Natural killer cell (primary cell): ENCODE data around the gene GPR78. TPM values are rescaled to one million over a fixed set of nuclear protein-coding genes. Genes with fewer than 3 reads are reported as not detected.

ENCODE experiments used
- ATAC-seq, 3 donors: fragments of 150-1000 bp in 2 of 3; fragments of 200-7000 bp in 1 of 3; cut with Tn5 transposase; 1 replicate in 1 of 3; 2 replicates in 2 of 3; pipeline ENCODE4 v1.10.0; 2021; ENCODE audit warnings: mild to moderate bottlenecking in 2 of 3, moderate library complexity in 2 of 3
- DNase-seq, 2 donors: peaks; one replicate each; pipeline versions ENCODE4 v3.0.0 to v3.0.0-alpha.2; 2013 to 2021; ENCODE audit warnings: mixed read lengths in 1 of 2
- H3K27ac ChIP-seq: one replicate; pipeline ENCODE4 v1.5.1; 2013; ENCODE audit warnings: mild to moderate bottlenecking, low read length
- H3K27me3 ChIP-seq: one replicate; pipeline ENCODE4 v1.6.1; 2013; ENCODE audit warnings: low read length; ENCODE audit not compliant: control insufficient read depth, insufficient read depth
- H3K36me3 ChIP-seq: one replicate; pipeline ENCODE4 v1.6.1; 2013; ENCODE audit warnings: low read length; ENCODE audit not compliant: control insufficient read depth, insufficient read depth
- H3K4me1 ChIP-seq: one replicate; pipeline ENCODE4 v1.6.1; 2013; ENCODE audit warnings: low read length; ENCODE audit not compliant: control insufficient read depth, insufficient read depth
- H3K4me3 ChIP-seq: one replicate; pipeline ENCODE4 v1.5.1; 2013; ENCODE audit warnings: low read length
- H3K9me3 ChIP-seq: one replicate; pipeline ENCODE4 v1.6.1; 2013; ENCODE audit warnings: low read length; ENCODE audit not compliant: control insufficient read depth, insufficient read depth
- H3K27ac Mint-ChIP-seq, 2 donors: one replicate each; pipeline ENCODE4 v1.8.0; 2022; ENCODE audit warnings: mild to moderate bottlenecking in 2 of 2, mixed read lengths in 2 of 2, moderate library complexity in 1 of 2
- H3K27me3 Mint-ChIP-seq, 2 donors: one replicate each; pipeline ENCODE4 v1.8.0; 2022; ENCODE audit warnings: low read depth in 2 of 2, mixed read lengths in 2 of 2
- H3K36me3 Mint-ChIP-seq: one replicate; pipeline ENCODE4 v1.8.0; 2022; ENCODE audit warnings: mixed read lengths
- H3K4me1 Mint-ChIP-seq, 2 donors: one replicate each; pipeline ENCODE4 v1.8.0; 2022; ENCODE audit warnings: mixed read lengths in 2 of 2
- H3K4me3 Mint-ChIP-seq: one replicate; pipeline ENCODE4 v1.8.0; 2022; ENCODE audit warnings: mild to moderate bottlenecking, moderate library complexity, mixed read lengths
- H3K9me3 Mint-ChIP-seq, 2 donors: one replicate each; pipeline ENCODE4 v1.8.0; 2022; ENCODE audit warnings: mixed read lengths in 2 of 2
- CTCF ChIP-seq: fragments of 200-600 bp; IDR thresholded peaks from one replicate; pipeline ENCODE4 v1.8.0; 2022; ENCODE audit warnings: antibody characterized with exemption
- WGBS: methylation state at CpG from one replicate; pipeline ENCODE4 v1.1.7; 2013; ENCODE audit warnings: missing lambda C conversion rate; ENCODE audit not compliant: insufficient coverage; 5-methylcytosine and 5-hydroxymethylcytosine counted together
- intact Hi-C: fragments of 100-400 bp; cut with micrococcal nuclease; formaldehyde crosslinking; loops from one replicate; pipeline ENCODE4 v1.14.2; 2022
- total RNA-seq, 4 donors: library from RNA; stranded (reverse); fragments of 120-200 nt in 1 of 4; gene quantifications; one replicate each; pipeline versions ENCODE4 v1.2.3 to v1.2.4, GENCODE V29; 2013 to 2022

GPR78 gene
- total RNA-seq, 3 donors from 2014 or later (not counting 1 experiment from before 2014, with no cell fraction given) = not detected

GRCh38 chr4:8593264-8594096, 13.3 kb downstream of the GPR78 start:
- H3K4me1 Mint-ChIP-seq = no peaks in the 10 kb centered on the region
- H3K27me3 Mint-ChIP-seq = peaks cover 27 to 30% of the 10 kb centered on the region in 2 donors
- WGBS = 27% methylated on average over 24 of the region's 24 CpGs
- H3K36me3 ChIP-seq = no peaks in the 10 kb centered on the region
- no peaks in the 10 kb centered on the region for H3K9me3 Mint-ChIP-seq
- no peaks in the 10 kb centered on the region for H3K9me3 ChIP-seq
- H3K36me3 Mint-ChIP-seq = no peaks in the 10 kb centered on the region
- intact Hi-C loops = no loop called here
- peaks cover 8% of the 10 kb centered on the region for H3K27me3 ChIP-seq
- DNase-seq (no peak), ATAC-seq (no peak)
- no peak overlapping the region for H3K27ac ChIP-seq
- H3K4me3 ChIP-seq = no peak overlapping the region
- no peak overlapping the region for H3K4me3 Mint-ChIP-seq
- no peaks in the 10 kb centered on the region for H3K4me1 ChIP-seq
- no peak for TF ChIP-seq CTCF
- H3K27ac Mint-ChIP-seq = no peak overlapping the region

- no peaks in the 10 kb centered on the region for H3K9me3 ChIP-seq
- no peak overlapping the region for H3K4me3 ChIP-seq
- WGBS = 61% methylated on average over 21 of the region's 24 CpGs
- Mint-ChIP-seq H3K4me1 (no peaks in the 10 kb centered on the region), H3K4me3 (no peak overlapping the region), H3K9me3 (no peaks in the 10 kb centered on the region), H3K36me3 (no peaks in the 10 kb centered on the region), H3K27ac (no peak overlapping the region), H3K27me3 (peaks cover 30% of the 10 kb centered on the region in 2 donors)
- H3K4me1 ChIP-seq = no peaks in the 10 kb centered on the region
- no peak overlapping the region for H3K27ac ChIP-seq
- intact Hi-C loops = no loop called here
- DNase-seq = peak in 1 of 2 donors; percentile 18
- peak in 1 of 3 donors; percentile 34 for ATAC-seq
- H3K27me3 ChIP-seq = peaks cover 8% of the 10 kb centered on the region
- H3K36me3 ChIP-seq = no peaks in the 10 kb centered on the region
- TF ChIP-seq CTCF = no peak
Observed at GRCh38 chr4:8594097-8595038, 14.2 kb downstream of the GPR78 start.

GRCh38 chr4:8595237-8596087, 15.3 kb downstream of the GPR78 start:
- Histone ChIP-seq H3K27ac (no peak overlapping the region), H3K36me3 (no peaks in the 10 kb centered on the region), H3K4me1 (no peaks in the 10 kb centered on the region), H3K4me3 (no peak overlapping the region), H3K9me3 (no peaks in the 10 kb centered on the region), H3K27me3 (peaks cover 8% of the 10 kb centered on the region)
- intact Hi-C loops = no loop called here
- no peak for DNase-seq
- Mint-ChIP-seq H3K36me3 (no peaks in the 10 kb centered on the region), H3K9me3 (no peaks in the 10 kb centered on the region), H3K4me1 (no peaks in the 10 kb centered on the region), H3K4me3 (no peak overlapping the region), H3K27ac (no peak overlapping the region), H3K27me3 (peaks cover 26 to 28% of the 10 kb centered on the region in 2 donors)
- WGBS = 67% methylated on average over 16 of the region's 16 CpGs
- ATAC-seq = no peak
- no peak for TF ChIP-seq CTCF
